Activated CD8-positive, alpha-beta memory T cell treated with anti-CD3 and anti-CD28 coated beads for 4 hours (primary cell): Measurements from ENCODE around the gene SRSF2.
"Not testable (repeated sequence)": the region's sequence is repeated elsewhere in the genome, so short reads cannot be mapped to it uniquely, and the experiment has no call there.

ENCODE experiments used
- DNase-seq, 2 donors: peaks; one replicate each; pipeline ENCODE4 v3.0.0-alpha.2; 2020; ENCODE audit warnings: low read depth in 2 of 2

The SRSF2 gene

DNA sequence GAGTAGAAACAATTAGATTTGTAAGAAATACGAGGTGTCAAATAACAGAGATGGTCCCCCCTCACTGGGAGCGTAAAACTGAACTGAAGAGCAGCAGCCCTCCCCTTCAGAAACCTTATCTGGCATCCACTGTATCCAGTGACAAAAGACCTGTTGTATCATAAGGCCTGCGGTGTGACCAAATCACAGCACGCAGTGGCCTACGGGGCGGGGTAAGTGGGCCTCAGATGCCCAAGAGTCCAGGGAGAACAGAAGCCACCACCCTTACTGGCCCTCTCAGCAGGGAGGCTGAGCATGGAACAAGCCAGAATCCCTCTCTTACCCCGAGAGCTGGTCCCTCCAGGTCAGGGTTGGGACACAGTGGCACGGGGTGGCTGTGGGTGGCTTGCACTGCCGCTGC is 16.2 kb downstream of the SRSF2 start:
- DNase-seq, result no peak

DNA sequence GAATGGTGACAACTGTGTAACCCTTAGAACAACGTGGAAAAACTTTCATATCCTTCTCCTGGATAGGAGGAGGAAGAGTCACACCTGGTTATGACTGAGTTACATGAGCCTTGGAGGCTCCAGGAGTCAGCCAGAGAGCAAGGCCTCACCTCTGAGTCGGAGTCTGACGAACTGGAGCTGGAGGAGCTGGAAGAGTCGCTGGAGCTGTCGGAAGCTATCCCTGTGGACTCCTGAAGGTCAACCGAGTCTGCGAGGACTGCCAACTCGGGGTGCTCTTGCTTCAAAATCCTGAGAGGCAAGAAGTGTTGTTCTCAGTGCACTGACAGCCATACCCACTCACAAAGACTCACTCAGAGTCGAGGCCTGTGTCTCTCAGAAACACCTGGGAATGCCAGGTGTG is 16.9 kb downstream of the SRSF2 start:
- no peak for DNase-seq

DNA sequence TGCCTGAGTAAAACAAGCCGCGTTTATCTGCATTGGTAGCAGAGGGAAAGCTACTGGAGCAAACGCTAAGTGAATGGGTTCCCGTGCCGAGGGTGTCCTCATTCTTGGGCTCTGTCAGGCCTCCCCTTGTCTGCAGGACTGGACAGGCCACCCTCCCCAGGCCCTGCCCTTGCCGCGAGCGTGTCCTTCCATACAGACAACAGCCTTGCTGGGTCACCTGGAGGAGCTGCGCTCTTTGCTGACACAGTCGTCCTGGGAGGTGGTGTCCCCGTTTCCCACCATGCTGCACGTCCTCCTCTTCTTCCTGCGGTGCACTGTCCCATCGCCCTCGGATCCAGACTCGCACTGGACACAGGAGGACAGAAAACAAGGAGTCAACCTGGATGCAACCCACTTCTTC is 18.6 kb downstream of the SRSF2 start:
- DNase-seq, result no peak

DNA sequence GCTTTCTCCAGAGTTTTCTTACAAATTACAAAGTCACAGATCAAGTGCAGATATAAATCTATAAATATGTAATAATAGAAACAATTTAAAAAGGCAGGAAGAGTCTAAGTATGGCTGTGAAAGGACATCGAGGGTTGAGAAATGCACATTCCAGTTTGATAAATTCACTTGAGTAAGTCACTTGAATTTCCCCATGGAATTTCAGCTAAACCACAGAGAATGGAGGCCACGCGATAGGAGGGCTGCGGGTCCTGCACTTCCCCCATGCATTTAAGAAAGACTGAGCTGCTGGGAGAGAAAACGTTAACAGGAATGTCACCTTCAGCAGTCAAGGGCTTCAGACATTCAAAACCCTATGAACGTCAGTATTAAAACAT is 20.3 kb downstream of the SRSF2 start:
- no peak for DNase-seq

DNA sequence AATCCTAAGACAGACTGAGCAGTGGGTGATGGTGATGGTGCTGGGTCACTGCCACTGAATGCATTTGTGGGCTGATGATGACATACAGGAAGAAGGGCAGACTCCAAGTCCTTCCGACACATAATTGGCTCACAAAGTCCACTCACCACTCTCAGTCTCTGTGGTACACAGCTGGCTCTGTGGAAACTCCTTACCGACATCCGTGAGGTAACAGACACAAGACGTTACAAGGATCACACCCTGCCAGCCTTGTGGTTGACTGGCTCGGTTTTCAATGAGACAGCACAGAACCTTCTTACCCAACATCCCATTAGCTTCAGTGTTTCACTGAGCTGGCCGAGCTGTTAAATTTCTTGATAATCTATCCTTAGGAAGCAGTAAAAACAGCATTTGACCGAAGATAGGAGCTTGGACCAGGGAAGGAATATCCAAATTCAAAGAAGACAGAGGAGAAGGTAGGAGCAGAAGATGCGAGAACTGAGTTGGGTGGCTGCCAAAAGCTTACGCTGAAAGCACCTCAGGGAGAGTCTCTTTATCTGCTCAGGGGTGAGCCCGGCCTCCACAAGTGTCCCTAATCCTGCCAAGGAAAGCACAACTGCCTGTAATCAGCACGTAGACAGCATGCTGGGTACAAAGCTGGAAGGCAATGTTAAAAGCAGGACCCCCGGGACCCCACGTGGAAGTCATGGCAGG is 20.8 kb downstream of the SRSF2 start:
- DNase-seq, result peak; percentile 57 to 64

DNA sequence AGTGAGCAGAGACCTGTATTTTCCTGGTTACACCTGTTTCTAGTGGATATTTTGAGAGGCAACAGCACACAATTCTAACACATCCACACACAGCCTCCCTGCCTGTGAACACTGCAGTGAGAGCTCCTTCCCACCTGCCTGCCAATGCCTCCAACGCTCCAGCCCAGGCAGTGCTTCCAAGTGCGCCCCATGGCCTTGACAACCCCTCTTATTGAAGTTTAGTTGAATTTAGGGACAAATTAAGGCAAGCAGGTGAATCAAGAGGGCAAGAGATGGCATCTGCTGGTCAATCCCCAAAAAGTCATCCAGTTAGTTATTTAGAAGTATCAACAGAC is 21.7 kb downstream of the SRSF2 start:
- DNase-seq, result no peak

DNA sequence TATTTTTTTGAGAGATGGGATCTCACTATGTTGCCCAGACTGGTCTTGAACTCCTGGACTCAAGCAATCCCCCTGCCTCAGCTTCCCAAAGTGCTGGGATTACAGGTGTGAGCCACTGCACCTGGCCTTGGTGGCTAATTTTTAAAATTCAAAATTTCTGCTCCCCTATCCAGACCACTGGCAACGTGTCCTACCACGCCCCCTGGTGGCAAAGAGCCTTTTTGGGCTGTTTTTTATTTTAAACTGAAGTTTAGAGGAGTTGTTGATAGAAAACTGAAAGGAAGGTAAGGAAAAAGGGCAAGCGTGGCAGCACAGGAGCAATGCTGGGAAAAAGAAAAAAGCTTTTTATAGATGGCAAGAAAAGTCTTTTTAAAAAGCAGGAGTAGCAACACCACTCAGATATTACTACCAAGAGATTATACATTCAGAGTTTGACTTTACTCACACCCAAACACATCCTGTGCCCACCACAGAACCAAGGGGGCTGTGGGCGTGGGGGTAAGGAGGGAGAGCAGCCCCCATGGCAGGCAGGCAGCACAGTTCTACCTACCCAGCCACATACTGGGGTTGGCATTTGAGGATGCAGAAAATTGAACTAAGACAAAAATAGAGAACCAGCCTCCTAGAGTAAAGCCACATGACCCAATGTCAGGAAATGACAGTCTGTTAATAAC is 22.2 kb downstream of the SRSF2 start:
- DNase-seq, result peak; percentile 44 to 66

DNA sequence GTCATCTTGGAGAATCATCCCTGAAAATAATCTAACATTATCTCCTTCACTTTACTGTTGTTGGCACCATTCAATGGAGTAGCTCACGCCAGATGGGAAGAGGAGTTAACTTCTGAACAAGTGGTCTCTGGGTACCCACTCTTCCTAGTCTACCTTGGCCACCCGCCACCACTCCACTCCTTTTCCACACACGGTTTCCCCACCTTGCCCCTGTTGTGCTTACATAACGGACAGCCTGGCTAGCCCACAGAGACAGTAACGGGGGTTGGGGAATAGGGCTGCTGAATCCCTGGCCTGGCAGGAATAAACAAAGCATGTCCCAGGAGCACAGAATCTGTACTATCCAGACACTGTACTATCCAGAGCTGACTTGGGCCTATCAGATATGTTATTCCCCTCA is 22.8 kb downstream of the SRSF2 start:
- no peak for DNase-seq

DNA sequence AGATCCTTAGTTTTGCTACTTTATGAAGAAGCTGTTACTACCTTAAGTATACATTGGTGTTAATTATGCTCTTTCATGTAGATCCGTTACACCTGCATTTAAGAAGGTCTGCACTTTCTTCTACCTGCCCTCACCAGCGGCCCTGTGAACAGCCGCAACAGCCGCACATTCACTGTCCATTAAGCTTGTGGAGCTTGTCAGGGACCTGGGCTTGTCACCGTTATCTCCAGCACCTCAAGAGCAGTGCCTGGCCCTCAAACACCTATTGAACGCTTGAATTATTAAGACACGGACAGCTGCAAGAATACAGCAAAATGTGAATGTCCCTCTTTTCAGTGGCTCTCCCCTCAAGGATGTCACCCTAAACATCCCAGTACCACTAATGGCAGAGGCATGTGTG is 23.4 kb downstream of the SRSF2 start:
- DNase-seq, result no peak

DNA sequence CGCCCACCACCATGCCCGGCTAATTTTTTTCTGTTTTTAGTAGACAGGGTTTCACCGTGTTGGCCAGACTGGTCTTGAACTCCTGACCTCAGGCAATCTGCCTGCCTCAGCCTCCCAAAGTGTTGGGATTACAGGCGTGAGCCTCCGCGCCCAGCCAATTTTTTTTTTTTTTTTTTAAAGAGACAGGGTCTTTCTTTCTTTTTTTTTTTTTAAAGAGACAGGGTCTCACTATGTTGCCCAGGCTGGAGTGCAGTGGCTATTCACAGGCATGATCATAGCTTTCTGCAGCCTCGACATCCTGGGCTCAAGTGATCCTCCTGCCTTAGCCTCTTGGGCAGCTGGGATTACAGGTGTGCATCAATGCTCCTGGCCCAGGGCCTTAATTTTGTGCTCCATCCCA is 24.8 kb downstream of the SRSF2 start:
- not testable (repeated sequence) for DNase-seq

DNA sequence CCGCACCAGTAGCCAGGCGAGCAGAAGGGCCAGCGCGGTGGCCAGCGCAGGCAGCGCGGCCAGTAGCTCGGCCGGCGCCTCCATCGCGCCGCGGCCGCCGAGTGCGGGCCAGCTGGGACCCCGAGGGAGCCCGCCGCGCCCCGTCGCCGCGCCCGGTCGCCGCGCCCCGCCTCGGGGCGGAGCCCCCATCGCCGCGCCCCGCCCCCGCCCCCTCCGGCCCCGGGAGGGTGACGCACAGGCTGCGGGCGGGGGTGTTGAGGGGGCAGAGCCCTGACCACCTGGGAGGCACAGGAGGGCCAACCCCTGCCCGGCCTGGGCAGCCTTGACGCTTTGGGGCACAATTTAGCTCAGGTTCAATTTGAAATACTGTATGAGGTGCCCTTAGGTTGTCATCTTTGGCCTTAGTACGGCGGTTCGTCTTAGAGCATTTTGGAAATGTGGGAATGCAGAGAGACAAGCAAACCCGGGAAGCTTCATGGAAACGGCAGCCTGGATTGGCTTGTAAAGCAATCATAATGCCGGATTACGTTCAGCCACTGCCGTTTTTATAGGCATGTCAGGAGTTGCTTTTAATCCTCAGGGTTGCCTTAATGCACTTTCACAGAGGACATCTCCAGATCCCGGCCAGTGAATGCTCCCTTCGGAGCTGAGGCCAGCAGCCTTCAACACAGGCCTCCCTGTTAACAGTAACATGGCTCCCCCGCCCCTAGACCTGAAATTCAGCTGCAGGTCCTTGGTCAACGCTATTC is 26.1 kb downstream of the SRSF2 start, which contains the start of gene MXRA7:
Gene MXRA7 (minus strand): TSS at position 103 of the 749 bp plus-strand sequence. CDS start 19 bp downstream, at position 84.
- peak; percentile 26 to 31 for DNase-seq

DNA sequence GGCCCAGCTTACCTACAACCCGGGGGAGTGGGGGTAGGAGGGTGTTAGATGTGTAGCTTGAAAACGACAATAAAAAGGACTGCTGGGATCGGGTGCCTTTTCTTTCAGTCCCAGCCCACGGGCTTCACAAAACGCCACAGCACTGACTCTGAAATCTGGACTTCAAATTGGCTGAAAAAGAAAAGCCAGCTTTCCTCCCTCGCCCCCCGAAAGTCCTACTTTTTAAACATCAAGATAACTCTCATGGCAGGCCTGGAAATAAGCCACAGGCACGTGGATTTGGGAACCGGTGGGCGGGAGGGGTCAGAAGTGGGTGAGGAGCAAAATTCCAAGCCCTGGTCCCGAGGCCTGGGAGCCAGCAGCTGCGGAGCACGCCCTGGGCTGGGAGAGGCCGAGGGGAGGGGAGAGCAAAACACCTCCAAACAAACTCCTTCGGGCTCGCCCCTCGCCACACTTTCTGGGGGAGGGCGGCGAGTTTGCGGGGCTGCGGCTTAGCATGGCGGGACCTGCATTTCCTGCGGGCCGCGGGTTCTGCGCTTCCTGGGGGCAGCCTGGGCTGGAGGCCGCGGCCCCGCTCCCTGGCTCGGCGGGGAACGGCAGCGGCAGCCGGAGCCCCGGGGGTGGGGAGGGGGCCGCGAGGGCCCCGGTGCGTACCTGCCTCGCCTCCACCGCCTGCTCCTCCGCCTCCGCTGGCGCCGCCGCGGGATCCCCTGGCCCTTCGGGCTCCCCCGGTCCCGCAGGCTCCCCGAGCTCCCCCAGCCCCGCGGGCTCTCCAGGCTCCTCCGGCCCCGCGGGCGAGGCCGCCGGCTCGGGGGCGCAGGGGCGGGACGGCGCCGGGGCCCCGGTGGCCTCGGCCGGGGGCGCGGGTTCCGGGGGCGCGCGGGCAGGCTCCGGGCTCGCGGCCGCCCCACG is 26.9 kb downstream of the SRSF2 start:
- DNase-seq, result not testable (repeated sequence)

DNA sequence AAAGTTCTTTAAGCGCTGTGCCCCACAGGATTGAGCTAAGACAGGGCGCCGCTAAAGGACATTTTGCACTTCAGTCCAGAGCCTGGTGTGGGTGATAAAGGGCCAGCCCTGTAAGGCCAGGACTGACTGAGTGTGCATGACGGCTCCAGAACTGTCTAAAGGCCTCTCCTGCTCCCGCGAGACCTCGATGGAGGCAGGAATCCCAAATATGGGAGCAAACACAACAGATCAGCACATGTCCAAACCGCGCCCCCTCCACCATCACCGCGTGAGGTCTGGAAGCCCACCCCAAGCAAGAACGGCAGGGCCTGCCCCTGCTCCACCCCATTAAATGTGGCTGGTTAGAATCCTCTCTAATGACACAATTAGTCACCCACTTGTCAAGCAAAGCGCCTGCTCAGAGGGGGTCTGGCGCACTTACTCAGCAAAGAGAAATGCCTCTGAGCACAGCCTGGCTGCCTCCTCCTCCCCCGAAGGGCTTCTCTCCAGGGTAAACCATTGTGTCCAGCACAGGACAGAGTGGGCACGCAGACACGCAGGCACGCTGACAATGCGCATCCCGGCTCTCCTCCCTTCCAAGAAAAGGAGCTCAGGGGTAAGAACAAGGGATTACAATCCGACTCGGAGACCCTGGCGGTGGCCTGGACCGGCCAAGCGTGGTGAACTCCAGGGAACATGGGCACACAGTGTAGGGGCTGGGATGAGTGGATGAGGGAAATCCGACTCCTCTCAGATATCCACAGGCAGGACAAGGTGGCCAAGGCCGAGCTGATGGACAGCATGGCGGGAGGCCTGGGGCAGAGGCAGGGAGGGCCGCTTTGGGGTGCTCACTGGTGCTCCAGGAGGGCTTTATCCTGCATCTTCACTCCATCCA is 27.8 kb downstream of the SRSF2 start:
- DNase-seq, result no peak

DNA sequence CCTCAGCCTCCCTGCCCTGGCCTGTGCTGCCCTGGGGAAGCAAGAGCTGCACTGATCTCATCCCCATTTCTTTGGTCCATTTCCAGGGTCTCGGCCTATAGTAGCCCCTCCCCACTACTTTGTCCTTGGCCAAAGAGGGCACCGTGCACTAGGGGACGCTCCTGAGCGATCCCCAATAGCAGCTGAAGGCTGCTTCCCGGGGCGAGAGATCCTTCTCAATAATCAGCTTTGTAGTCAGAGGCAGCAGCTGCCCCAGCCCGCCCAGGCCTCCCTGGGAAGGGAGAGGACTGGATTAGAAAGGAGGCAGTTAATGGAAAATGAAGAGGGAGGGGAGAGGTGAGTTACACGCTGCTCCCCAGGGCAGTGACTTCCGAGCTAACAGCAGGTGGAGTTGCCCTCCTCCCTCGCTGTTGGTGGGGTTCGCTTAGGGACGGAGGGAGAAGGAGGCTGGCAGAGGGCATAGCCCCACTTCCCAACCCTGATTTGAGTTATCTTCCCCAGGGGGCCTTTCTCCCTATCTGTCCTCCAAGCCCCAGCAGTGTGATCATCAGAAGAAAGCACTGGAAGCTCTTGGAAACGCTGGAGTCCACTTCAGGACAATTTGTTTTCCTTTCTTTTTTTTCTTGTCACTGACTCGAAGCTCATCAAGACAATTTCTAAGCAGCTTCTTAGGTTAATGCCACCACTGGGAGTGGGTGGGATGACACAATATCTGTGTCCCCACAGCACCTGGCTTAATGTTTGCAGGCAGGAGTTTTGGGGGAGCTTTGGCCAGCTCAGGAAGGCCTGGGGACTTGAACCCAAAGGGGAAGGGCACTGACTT is 28.9 kb downstream of the SRSF2 start:
- no peak for DNase-seq

DNA sequence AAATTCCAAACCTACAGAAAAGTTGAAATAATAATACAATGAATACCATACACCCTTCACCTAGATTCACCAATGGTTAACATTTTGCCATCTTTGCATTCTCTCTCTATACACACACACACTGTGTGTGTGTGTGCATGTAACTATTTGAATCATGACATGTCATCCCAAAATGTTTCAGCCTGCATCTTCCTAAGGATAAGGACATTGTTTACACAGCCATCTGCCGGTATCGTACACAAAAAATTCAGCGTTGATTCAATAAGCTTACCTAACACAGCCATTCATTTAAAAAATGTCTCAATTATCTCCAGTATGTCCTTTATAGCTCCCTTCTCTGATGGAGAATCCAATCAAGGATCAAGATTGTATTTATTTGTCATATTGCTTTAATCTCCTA is 30.3 kb downstream of the SRSF2 start:
- DNase-seq, result no peak

DNA sequence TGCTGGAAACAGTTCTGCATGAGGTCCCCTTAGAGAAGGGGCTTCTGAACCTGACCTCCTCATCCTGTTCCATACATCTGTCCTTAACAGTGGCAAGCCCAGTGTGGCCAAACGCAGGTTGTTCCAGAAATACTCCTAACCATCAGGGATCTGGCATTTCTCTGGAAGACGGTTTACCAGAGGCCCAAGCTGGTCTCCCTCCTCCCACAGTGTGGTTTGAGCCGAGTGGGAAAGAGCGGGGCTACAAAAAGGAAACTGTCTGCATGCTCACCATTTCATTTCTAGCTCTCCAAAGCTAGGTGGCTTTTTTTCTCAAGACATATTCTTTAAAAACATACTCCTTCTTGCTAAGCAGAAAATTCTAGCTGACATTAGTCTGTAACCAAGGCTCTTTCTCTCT is 32.3 kb downstream of the SRSF2 start:
- no peak for DNase-seq

DNA sequence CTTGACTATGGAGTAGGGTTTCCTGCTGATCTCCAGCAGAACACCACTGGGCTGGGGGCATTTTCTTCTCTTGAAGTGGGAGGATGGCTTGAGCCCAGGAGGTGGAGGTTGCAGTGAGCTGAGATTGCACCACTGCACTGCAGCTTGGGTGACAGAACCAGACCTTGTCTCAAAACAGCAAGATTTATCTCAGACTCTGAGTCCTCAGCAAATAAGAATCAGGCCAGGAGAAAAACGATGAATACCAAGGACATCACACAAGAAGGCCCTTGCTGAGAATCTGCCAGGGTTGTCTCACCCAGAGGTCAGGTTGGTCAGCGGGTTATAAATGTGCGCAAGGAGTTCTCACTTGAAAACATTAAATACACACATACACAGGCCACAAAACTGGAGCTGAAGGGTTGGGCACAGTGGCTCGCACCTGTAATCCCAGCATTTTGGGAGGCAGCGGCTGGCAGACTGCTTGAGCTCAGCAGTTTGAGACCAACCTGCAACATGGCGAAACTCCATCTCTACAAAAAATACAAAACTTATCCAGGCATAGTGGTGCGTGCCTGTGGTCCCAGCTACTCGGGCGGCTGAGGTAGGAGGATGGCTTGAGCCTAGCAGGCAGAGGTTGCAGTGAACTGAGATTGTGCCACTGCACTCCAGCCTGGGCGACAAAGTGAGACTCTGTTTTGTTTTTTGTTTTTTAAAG is 34.0 kb downstream of the SRSF2 start:
- DNase-seq, result no peak

DNA sequence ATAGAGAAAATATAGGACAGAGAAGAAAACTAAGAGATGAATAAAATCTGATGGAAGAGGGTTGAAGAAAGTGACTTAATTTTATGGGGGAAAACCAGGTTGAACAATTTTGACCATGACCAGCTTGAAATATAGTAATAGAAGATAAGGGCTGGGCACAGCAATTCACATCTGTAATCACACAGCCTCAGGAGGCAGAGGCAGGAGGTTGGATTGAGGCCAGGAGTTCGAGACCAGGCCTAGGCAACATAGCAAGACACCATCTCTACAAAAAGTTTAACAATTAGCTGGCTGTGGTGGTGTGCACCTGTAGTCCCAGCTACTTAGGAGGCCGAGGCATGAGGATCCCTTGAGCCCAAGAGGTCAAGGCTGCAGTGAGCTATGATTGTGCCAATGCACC is 35.1 kb downstream of the SRSF2 start:
- no peak for DNase-seq

DNA sequence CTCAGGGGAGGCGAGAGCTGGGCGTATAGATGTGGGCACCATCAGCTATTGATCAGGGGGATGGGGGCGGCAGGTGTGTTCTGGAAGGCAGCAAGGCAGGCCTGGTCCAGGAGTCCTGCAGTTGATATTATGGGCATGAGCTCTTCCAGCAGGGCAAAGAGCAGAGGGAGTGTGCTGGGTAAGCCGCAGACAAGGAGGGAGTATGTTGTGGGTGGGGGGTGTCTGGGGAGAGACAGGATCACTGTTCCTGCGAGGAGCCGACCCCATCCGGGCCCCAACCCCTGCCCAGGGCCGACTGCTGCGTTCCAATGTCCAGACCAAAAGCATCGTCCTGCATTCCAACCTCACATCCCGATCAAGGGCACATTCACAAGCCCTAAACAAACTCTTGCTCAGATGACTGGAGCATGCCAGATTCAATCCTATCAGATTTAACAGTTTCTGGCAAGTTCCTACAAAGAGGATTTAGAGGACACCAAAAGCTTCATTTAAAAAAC is 35.6 kb downstream of the SRSF2 start:
- no peak for DNase-seq
